IMR-90 (cell line): Measurements from ENCODE around the gene RALA. TPM values are rescaled to one million over a fixed set of nuclear protein-coding genes. Genes with fewer than 3 reads are reported as not detected.
A peak's percentile ranks its signal among the peaks of the same experiment; 100 is the strongest.

Experiments
- ATAC-seq: fragments of 200-7000 bp; cut with Tn5 transposase; 2 replicates; pipeline ENCODE4 v1.9.1; 2020; ENCODE audit warnings: low read depth, mild to moderate bottlenecking, moderate library complexity
- BruUV-seq: library from RNA; stranded (reverse); fragments of 400-500 nt; replicated peaks from 2 replicates; lab custom pipeline; 2021; lab: Mats Ljungman, UMichigan
- CTCF ChIA-PET: fragments of 300-600 bp; formaldehyde crosslinking; extraction: SDS; loops from one replicate; lab custom pipeline; 2021; ENCODE audit warnings: antibody characterized with exemption; lab: Yijun Ruan, JAX
- POLR2A ChIA-PET: fragments of 300-600 bp; sonication (Branson Sonifier 250); formaldehyde crosslinking; loops from one replicate; lab custom pipeline; 2022; ENCODE audit warnings: antibody characterized with exemption; ENCODE audit not compliant: unreplicated experiment; lab: Charles Lee
- DNase-seq: peaks from one replicate; pipeline ENCODE4 v3.0.0; 2013
- H2AFZ ChIP-seq: replicated peaks from 2 replicates; pipeline ENCODE3; 2013; ENCODE audit warnings: low read length, mild to moderate bottlenecking; ENCODE audit not compliant: poor library complexity
- H2AK5ac ChIP-seq: 2 replicates; pipeline ENCODE4 v1.6.1; 2013; ENCODE audit warnings: low read depth, low read length, inconsistent platforms
- H2AK9ac ChIP-seq: replicated peaks from 2 replicates; pipeline ENCODE3; 2013; ENCODE audit warnings: mild to moderate bottlenecking, low read depth, low read length, moderate library complexity; ENCODE audit not compliant: poor library complexity
- H2BK120ac ChIP-seq: 2 replicates; pipeline ENCODE4 v1.6.1; 2013; ENCODE audit warnings: low read depth, low read length, inconsistent platforms
- H2BK15ac ChIP-seq: 3 replicates; pipeline ENCODE4 v1.6.1; 2013; ENCODE audit warnings: low read depth, low read length, inconsistent platforms
- H2BK20ac ChIP-seq: 2 replicates; pipeline ENCODE4 v1.6.1; 2013; ENCODE audit warnings: low read depth, mild to moderate bottlenecking, inconsistent platforms, low read length, moderate library complexity
- H2BK5ac ChIP-seq: 2 replicates; pipeline ENCODE4 v1.6.1; 2013; ENCODE audit warnings: mild to moderate bottlenecking, low read depth, low read length, inconsistent platforms; ENCODE audit not compliant: poor library complexity, severe bottlenecking
- H3K14ac ChIP-seq: replicated peaks from 2 replicates; pipeline ENCODE4 v1.6.1; 2013; ENCODE audit warnings: low read depth, low read length, inconsistent platforms
- H3K18ac ChIP-seq: 2 replicates; pipeline ENCODE4 v1.6.1; 2013; ENCODE audit warnings: low read depth, low read length, control low read depth
- H3K23ac ChIP-seq: 2 replicates; pipeline ENCODE4 v1.6.1; 2013; ENCODE audit warnings: low read depth, low read length, inconsistent platforms
- H3K27ac ChIP-seq: 2 replicates; pipeline ENCODE4 v1.5.1; 2013; ENCODE audit warnings: mild to moderate bottlenecking, control low read depth, low read length; ENCODE audit not compliant: insufficient read depth
- H3K27me3 ChIP-seq: 2 replicates; pipeline ENCODE4 v1.6.1; 2013; ENCODE audit warnings: low read length; ENCODE audit not compliant: control insufficient read depth, insufficient read depth
- H3K36me3 ChIP-seq: 2 replicates; pipeline ENCODE4 v1.6.1; 2013; ENCODE audit warnings: low read length, mixed read lengths; ENCODE audit not compliant: control insufficient read depth, insufficient read depth
- H3K4ac ChIP-seq: 2 replicates; pipeline ENCODE4 v1.6.1; 2013; ENCODE audit warnings: low read depth, low read length, inconsistent platforms
- H3K4me1 ChIP-seq: 2 replicates; pipeline ENCODE4 v1.6.1; 2013; ENCODE audit warnings: low read length, mixed read lengths; ENCODE audit not compliant: control insufficient read depth, insufficient read depth
- H3K4me2 ChIP-seq: 2 replicates; pipeline ENCODE4 v1.6.1; 2013; ENCODE audit warnings: low read depth, mild to moderate bottlenecking, control low read depth, low read length, moderate library complexity
- H3K4me3 ChIP-seq: 2 replicates; pipeline ENCODE4 v1.5.1; 2013; ENCODE audit warnings: low read depth, mild to moderate bottlenecking, control low read depth, low read length, moderate library complexity; ENCODE audit not compliant: insufficient read depth
- H3K56ac ChIP-seq: 2 replicates; pipeline ENCODE4 v1.6.1; 2013; ENCODE audit warnings: low read length, inconsistent platforms; ENCODE audit not compliant: insufficient read depth; ENCODE audit errors: extremely low read depth
- H3K79me1 ChIP-seq, 2 experiments: 2 replicates each; pipeline ENCODE4 v1.6.1; 2013; ENCODE audit warnings: low read length in 2 of 2, inconsistent platforms in 1 of 2, low read depth in 1 of 2
- H3K9ac ChIP-seq: 2 replicates; pipeline ENCODE4 v1.6.1; 2013; ENCODE audit warnings: low read depth, low read length, control low read depth
- H3K9me1 ChIP-seq: 2 replicates; pipeline ENCODE4 v1.6.1; 2013; ENCODE audit warnings: low read length, inconsistent platforms; ENCODE audit not compliant: insufficient read depth
- H3K9me3 ChIP-seq: 2 replicates; pipeline ENCODE4 v1.6.1; 2013; ENCODE audit warnings: low read length; ENCODE audit not compliant: control insufficient read depth, insufficient read depth
- H4K20me1 ChIP-seq: 2 replicates; pipeline ENCODE4 v1.6.1; 2013; ENCODE audit warnings: low read length, inconsistent platforms; ENCODE audit not compliant: insufficient read depth
- H4K5ac ChIP-seq: 2 replicates; pipeline ENCODE4 v1.6.1; 2013; ENCODE audit warnings: mild to moderate bottlenecking, low read depth, low read length, control low read depth
- H4K8ac ChIP-seq, 2 experiments: 2 replicates each; pipeline ENCODE4 v1.6.1; 2013; ENCODE audit warnings: low read depth in 2 of 2, low read length in 2 of 2, control low read depth in 1 of 2, inconsistent platforms in 1 of 2
- H4K91ac ChIP-seq: 2 replicates; pipeline ENCODE4 v1.6.1; 2013; ENCODE audit warnings: low read depth, low read length, inconsistent platforms; ENCODE audit not compliant: insufficient read depth
- BHLHE40 ChIP-seq: fragments of 150-350 bp; IDR thresholded peaks from 2 replicates; pipeline ENCODE4 v1.6.1; 2016; ENCODE audit warnings: mild to moderate bottlenecking, low read depth, low read length
- CEBPB ChIP-seq: IDR thresholded peaks from 2 replicates; pipeline ENCODE4 v1.6.1; 2012; ENCODE audit warnings: low read depth, low read length, improper control_type of control experiment
- CTCF ChIP-seq: conservative IDR thresholded peaks from 2 replicates; pipeline ENCODE4 v1.5.1; 2012; ENCODE audit warnings: mild to moderate bottlenecking, low read depth, low read length, improper control_type of control experiment
- ELK1 ChIP-seq: fragments of 150-350 bp; IDR thresholded peaks from 2 replicates; pipeline ENCODE4 v1.6.1; 2016; ENCODE audit warnings: low read depth, mild to moderate bottlenecking, low read length, moderate library complexity, borderline replicate concordance
- FOS ChIP-seq: fragments of 150-350 bp; IDR thresholded peaks from 2 replicates; pipeline ENCODE4 v1.6.1; 2016; ENCODE audit warnings: low read depth, low read length
- MAFK ChIP-seq: IDR thresholded peaks from 2 replicates; pipeline ENCODE4 v1.6.1; 2012; ENCODE audit warnings: low read depth, low read length, improper control_type of control experiment
- NFE2L2 ChIP-seq: fragments of 150-350 bp; IDR thresholded peaks from 2 replicates; pipeline ENCODE4 v1.6.1; 2016; ENCODE audit warnings: low read depth, mild to moderate bottlenecking, low read length
- POLR2A ChIP-seq: IDR thresholded peaks from 2 replicates; pipeline ENCODE4 v1.6.1; 2012; ENCODE audit warnings: mild to moderate bottlenecking, low read depth, low read length
- RAD21 ChIP-seq: IDR thresholded peaks from 2 replicates; pipeline ENCODE4 v1.6.1; 2012; ENCODE audit warnings: low read length, improper control_type of control experiment
- RCOR1 ChIP-seq: IDR thresholded peaks from 2 replicates; pipeline ENCODE4 v1.6.1; 2012; ENCODE audit warnings: mild to moderate bottlenecking, low read length, improper control_type of control experiment; ENCODE audit not compliant: insufficient replicate concordance
- RFX5 ChIP-seq: IDR thresholded peaks from 2 replicates; pipeline ENCODE4 v1.8.0; 2012; ENCODE audit warnings: low read depth, mild to moderate bottlenecking, low read length, moderate library complexity
- SMC3 ChIP-seq: fragments of 150-350 bp; IDR thresholded peaks from 2 replicates; pipeline ENCODE4 v1.6.1; 2016; ENCODE audit warnings: low read depth, mild to moderate bottlenecking, antibody characterized with exemption, low read length, moderate library complexity
- USF2 ChIP-seq: fragments of 150-350 bp; IDR thresholded peaks from 2 replicates; pipeline ENCODE4 v1.6.1; 2017; ENCODE audit warnings: mild to moderate bottlenecking, antibody characterized with exemption, low read length, low read depth
- WGBS, 2 experiments: methylation state at CpG; one replicate each; pipeline versions ENCODE4 v1.1.5 to v1.1.7; 2013; ENCODE audit warnings: missing lambda C conversion rate in 2 of 2; ENCODE audit not compliant: insufficient read length in 1 of 2; ENCODE audit errors: extremely low coverage in 2 of 2; 5-methylcytosine and 5-hydroxymethylcytosine counted together
- dilution Hi-C: fragments of 300-500 bp; cut with HindIII; formaldehyde crosslinking; loops from one replicate; pipeline ENCODE4 v1.14.3; 2018; ENCODE audit warnings: low sequenced_read_pairs; ENCODE audit not compliant: unreplicated experiment
- in situ Hi-C: fragments of 300-500 bp; cut with MboI; formaldehyde crosslinking; loops from 3 replicates; pipeline ENCODE4 v1.14.3; 2019; ENCODE audit warnings: low sequenced_read_pairs, inconsistent platforms, mixed read lengths
- intact Hi-C: fragments of 100-400 bp; cut with micrococcal nuclease; formaldehyde crosslinking; loops from 2 replicates; pipeline ENCODE4 v1.10.0; 2022
- polyA plus RNA-seq, 3 experiments: library from polyadenylated mRNA; depleted of rRNA; stranded (reverse); fragments of >200 nt; gene quantifications; 2 replicates each; pipeline ENCODE4 v1.2.3, GENCODE V29; 2012; ENCODE audit warnings: low replicate concordance in 1 of 3
- total RNA-seq: library from RNA; depleted of rRNA; stranded (reverse); fragments of >200 nt; gene quantifications from 2 replicates; pipeline ENCODE4 v1.2.3, GENCODE V29; 2012

Gene RALA
- total and polyA plus RNA-seq, 2 of the 4 experiments (the other 2 are of a cell fraction): 7.7 to 20.5 TPM

- no TSS peak for BruUV-seq
- WGBS, 2 experiments: no CpG with 5 or more reads among the region's 1 CpG
- Histone ChIP-seq H3K14ac (no peak overlapping the region), H3K18ac (no peak overlapping the region), H3K27me3 (no peaks in the 10 kb centered on the region), H3K9me3 (no peaks in the 10 kb centered on the region), H2AK5ac (no peak overlapping the region), H2BK120ac (no peak overlapping the region), H3K56ac (no peak overlapping the region), H2AK9ac (no peak overlapping the region), H3K4me2 (peak overlapping the region; percentile 28; the same call in 1 of the 2 replicates), H2BK20ac (no peak overlapping the region), H3K4me3 (no peak overlapping the region), H3K27ac (no peak overlapping the region), H2BK15ac (no peak overlapping the region), H3K79me1 (peaks cover 5 to 7% of the 10 kb centered on the region in 2 experiments; a peak in 3 of 4 replicates), H3K36me3 (no peaks in the 10 kb centered on the region), H4K91ac (no peak overlapping the region), H2BK5ac (peak overlapping the region; percentile 16), H4K5ac (no peak overlapping the region), H4K8ac (no peak overlapping the region; a peak in 1 of 4 replicates), H3K4ac (no peak overlapping the region), H4K20me1 (no peaks in the 10 kb centered on the region), H3K4me1 (peaks cover 5% of the 10 kb centered on the region; the same call in 1 of the 2 replicates), H3K23ac (no peak overlapping the region), H2AFZ (no peak overlapping the region), H3K9ac (no peak overlapping the region), H3K9me1 (peaks cover 2% of the 10 kb centered on the region; the same call in 1 of the 2 replicates)
- dilution Hi-C loops (no loop called here), intact Hi-C loops (no loop called here), in situ Hi-C loops (no loop called here)
- DNase-seq (peak; percentile 63), ATAC-seq (peak; percentile 58)
- ChIA-PET CTCF (interaction anchor here (0.6 to 1.1 kb wide), 2 partner anchors 8 to 525 kb away, joined by 3 read pairs; no protein-coding TSS in a partner anchor), POLR2A (no interaction called here)
- TF ChIP-seq ELK1 (no peak), RAD21 (no peak), CEBPB (no peak), USF2 (no peak), RFX5 (no peak), CTCF (no peak), RCOR1 (no peak), MAFK (no peak), NFE2L2 (no peak), POLR2A (no peak), FOS (no peak), BHLHE40 (no peak), SMC3 (no peak)
Observed at GRCh38 chr7:39616138-39616537, 7.2 kb upstream of the RALA start.
